Right forelimb (tissue), 1 donor: ENCODE data around the gene DEAF1.
A peak's percentile ranks its signal among the peaks of the same experiment; 100 is the strongest.
"Not testable (repeated sequence)": the region's sequence is repeated elsewhere in the genome, so short reads cannot be mapped to it uniquely, and the experiment has no call there.

Source experiments
- DNase-seq: peaks from one replicate; pipeline ENCODE4 v3.0.0-alpha.2; 2018

The DEAF1 gene

GRCh38 chr11:694563-695287, at the start of gene DEAF1:
Gene DEAF1 (minus strand): TSS chr11:695222. CDS start chr11:695047, 175 bp downstream.
- peak; percentile 99 for DNase-seq

DNA sequence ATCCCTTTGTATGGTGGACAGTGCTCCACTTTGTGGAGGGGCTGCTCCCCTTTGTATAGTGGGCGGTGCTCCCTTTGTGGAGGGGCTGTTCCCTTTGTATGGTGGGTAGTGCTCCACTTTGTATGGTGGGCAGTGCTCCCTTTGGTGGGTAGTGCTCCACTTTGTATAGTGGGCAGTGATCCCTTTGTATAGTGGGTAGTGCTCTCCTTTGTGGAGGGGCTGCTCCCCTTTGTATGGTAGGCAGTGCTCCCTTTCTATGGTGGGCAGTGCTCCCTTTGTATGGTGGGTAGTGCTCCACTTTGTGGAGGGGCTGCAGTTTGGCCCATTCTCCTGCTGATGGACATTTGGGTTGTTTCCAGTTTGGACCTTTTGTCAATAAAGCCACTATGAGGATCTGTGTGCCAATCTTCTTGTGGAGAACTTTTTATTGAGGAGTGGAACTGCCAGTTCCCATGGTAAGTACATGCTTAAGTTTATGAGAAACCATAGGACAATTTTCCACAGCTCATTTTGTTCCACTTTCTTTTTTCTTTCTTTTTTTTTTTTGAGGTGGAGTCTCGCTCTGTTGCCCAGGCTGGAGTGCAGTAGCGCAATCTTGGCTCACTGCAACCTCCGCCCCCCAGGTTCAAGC, 47.7 kb upstream of the DEAF1 start:
- DNase-seq: no peak

- no peak for DNase-seq
Observed at GRCh38 chr11:742156-742546, 47.1 kb upstream of the DEAF1 start.

- not testable (repeated sequence) for DNase-seq
Observed at GRCh38 chr11:737899-738298, 42.9 kb upstream of the DEAF1 start.

GRCh38 chr11:737366-737765, 42.3 kb upstream of the DEAF1 start:
- no peak for DNase-seq

GRCh38 chr11:734541-734940, 39.5 kb upstream of the DEAF1 start:
- DNase-seq: not testable (repeated sequence)

DNA sequence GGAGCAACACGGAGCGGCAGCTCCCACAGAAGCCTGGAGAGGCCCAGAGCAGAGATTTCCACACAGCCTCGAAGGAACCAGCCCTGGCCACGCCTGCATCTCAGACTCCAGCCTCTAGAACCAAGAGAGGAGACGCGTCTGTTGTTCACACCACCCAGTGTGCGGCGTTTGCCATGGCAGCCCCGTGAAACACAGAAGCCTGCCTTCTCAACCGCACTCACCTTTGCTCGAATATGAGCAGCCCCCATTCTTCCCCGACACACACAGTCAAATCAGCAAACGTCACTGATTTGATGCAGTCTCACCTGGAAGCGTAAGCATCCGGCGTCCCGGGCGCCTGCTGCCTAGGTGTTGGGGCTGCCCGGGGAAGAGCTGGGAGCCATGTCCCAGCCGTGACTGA, 38.0 kb upstream of the DEAF1 start:
- DNase-seq: no peak

DNA sequence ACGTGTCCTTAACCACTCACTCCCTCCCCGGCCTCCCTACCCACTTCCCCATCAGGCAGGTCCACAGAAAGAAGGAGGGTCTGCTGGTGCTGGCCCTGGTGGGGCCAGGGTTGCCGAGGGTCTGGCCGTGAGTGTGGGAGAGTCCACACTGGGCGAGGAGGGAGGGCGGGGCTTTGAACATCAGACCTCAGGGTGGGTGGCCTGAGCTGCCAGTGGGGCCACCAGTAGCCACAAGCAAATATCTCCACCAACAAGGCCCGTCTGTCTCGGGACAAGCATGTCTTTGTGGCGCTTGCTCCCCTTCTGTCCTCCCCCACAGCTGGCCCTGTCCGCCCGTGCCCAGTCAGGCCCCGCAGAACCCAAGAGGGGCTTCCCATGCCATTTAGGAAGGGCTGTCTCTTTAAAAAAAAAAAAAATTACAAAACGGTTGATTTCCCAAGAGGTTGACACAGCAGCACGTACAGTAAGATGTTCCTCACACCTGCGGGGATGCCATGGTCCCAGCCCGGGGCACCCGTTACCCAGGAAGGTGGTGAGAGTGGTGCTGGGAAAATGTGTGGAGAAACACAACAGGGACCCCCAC, 34.6 kb upstream of the DEAF1 start:
- DNase-seq: peak; percentile 45

DNA sequence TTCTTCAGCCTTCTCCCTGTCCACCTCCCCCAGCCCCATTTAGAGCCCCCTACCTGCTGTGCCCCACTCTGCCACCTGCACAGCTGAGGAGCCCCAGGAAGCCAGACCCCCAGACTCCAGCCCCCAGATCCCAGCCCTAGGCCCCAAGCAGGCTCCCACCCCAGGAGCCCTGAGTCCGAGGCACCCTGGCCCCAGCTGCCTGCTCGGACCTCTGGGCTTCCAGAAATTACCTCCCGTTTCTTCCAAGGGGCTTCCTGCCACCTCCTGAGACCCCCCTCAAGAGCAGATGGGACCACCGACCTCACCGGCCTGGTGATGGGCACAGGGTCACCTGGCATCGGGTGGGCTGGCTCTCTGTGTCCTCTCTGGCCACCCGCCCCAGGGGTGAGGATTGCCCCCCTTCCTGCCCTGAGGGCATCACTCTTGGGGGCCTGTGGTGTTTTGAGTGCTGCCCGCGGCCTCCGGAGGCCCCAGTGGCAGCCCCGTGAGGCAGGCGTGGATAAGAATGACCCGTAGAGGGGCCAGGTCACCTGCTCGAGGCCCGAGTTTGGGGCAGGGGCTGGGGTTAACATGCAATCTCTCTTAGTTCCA, 34.0 kb upstream of the DEAF1 start:
- no peak for DNase-seq

DNA sequence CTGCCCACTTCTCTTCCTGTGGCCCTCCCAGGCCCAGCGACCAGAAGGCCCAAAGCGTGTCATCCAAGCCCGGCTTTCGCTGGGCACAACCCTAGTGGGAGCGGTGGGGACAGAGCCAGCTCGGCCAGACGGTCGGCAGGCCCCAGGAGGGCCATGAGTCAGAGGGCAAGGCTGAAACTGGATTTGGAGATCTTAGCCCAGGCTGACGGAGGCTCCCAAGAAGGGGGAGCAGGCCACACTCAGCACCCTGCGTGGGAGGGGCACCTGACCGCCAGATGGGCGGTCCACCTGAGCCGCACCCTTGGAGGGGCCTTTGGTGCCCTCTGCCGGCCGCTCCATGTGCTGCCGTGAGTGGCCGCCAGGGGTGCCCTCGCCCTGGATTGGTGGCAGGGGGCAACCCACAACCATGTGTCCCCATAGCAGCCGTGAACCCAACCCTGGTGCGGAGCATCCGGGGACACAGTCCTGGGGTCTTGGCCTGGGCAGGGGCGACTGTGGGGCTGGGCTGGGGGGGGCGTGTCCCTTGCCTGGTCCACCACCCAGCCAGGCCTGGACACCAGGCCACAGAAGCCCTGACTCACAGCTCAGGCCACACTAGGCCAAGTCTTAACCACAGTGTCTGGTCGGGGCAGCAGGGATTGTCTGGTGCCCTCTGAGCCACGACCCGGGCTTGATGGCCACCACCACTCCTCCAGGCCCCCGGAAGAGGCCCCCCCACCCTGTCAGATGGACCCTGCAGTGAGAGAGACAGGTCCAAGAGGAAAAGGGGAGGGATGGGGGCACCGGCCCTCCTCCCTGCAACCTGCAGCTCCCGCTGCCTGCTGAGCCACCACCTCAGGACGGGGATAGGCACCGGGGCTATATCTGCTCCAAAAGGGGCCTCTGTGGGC, 33.1 kb upstream of the DEAF1 start:
- DNase-seq: peak; percentile 84

DNA sequence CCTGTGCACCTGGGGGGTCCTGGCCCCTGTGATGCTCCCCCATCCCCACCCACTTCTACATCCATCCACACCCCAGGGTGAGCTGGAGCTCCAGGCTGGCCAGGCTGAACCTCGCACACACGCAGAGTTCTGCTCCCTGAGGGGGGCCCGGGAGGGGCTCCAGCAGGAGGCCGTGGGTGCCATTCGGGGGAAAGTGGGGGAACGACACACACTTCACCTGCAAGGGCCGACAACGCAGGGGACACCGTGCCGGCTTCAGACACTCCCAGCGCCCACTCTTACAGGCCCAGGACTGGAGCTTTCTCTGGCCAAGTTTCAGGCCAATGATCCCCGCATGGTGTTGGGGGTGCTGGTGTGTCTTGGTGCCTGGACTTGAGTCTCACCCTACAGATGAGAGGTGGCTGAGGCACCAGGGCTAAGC, 32.3 kb upstream of the DEAF1 start:
- DNase-seq: no peak

DNA sequence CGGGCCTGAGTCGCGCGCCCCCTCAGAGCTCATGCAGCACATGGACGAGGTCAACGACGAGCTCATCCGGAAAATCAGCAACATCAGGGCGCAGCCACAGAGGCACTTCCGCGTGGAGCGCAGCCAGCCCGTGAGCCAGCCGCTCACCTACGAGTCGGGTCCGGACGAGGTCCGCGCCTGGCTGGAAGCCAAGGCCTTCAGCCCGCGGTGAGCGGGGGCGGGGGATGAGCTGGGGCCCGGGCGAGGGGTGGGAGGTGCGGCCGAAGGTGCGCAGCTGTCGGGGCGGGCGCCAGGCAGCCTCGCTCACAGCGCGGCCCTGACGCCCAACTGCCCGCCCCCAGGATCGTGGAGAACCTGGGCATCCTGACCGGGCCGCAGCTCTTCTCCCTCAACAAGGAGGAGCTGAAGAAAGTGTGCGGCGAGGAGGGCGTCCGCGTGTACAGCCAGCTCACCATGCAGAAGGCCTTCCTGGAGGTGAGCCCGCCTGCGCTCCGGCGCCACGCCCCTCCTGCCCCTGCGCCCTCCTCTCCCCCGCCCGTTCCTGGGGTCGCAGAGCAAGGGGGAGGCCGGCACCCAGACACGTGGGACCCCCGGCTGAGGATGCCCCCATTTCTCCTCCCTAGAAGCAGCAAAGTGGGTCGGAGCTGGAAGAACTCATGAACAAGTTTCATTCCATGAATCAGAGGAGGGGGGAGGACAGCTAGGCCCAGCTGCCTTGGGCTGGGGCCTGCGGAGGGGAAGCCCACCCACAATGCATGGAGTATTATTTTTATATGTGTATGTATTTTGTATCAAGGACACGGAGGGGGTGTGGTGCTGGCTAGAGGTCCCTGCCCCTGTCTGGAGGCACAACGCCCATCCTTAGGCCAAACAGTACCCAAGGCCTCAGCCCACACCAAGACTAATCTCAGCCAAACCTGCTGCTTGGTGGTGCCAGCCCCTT, 31.5 kb upstream of the DEAF1 start:
- peak; percentile 75 for DNase-seq

DNA sequence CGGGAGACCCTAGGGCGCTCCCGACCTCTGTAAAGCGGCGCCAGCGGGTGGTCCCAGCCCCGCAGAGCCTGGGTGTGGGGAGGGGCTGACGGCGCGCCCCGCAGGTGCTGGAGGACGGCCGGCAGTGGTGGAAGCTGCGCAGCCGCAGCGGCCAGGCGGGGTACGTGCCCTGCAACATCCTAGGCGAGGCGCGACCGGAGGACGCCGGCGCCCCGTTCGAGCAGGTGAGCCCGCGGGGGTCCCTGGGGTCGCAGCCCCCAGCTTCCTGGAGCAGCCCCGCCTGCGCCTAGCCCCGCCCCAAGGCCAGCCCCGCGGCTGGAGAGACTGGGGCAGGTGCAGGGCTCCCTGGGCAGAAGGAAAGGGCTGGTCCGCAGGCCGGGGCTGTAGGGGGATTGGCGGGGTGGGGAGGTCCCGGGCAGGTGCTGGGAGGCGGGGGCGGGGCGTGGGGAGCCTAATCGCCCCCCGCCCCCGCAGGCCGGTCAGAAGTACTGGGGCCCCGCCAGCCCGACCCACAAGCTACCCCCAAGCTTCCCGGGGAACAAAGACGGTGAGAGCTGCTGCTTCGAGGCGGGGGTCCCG, 30.7 kb upstream of the DEAF1 start:
- DNase-seq: no peak

DNA sequence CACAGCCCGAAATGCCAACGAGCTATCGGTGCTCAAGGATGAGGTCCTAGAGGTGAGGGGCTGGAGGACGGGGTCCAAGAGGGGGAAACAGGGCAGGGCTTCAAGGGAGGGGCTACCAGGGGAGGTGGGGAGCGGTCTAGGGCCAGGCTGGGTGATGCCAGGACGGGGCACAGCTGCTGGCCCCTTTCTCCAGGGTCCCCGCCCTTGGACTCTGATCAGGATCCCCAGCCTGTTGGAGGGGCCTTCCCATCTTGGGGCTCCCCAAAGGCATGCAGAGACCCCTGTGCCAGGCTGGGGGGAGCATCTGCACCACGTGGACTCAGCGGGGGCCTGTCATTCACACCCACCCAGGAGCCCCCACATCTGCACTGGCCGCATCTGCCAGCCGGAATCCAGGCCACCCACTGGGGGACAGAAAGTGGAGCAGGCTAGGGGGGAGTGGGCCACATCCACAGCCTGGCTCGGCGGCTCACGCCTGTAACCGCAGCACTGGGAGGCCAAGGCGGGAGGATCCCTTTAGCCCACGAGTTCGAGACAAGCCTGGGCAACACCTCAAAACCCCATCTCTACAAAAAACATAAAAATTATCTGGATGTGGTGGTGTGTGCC, 29.9 kb upstream of the DEAF1 start:
- DNase-seq: peak; percentile 47

GRCh38 chr11:724049-724777, 29.2 kb upstream of the DEAF1 start:
- no peak for DNase-seq

DNA sequence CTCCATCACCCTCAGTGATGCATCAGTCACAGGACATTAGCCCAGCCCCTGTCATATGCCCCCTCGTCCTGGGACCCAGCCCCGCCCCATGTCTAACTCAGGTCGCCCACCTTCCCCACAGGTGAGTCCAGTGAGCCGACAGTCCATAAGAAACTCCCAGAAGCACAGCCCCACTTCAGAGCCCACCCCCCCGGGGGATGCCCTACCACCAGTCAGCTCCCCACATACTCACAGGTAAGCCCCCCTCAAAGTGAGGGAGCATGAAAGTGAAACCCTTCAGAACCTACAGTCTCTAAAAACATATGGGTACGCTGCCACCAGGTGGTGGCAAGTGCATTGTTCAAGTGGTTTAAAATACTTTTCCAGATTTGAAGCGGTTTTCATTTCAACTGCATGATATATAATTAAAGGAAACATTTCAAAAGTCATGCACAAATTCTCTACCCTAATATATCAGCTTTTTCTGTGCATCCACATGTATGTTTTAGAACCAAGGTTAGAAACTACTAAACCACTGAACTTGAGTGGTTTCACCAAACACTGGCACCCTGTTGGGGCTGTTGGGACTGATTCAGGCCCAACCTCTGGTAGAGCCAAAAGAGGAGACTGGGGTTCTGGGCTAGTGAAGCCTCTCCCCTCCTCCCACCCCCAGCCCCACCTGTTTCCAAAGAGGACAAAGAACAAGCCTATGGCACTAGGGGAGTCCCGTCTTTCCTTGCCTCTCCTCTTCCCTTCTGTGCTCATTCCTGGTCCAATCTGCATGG, 28.3 kb upstream of the DEAF1 start:
- DNase-seq: no peak

GRCh38 chr11:722346-722811, 27.4 kb upstream of the DEAF1 start:
- no peak for DNase-seq

DNA sequence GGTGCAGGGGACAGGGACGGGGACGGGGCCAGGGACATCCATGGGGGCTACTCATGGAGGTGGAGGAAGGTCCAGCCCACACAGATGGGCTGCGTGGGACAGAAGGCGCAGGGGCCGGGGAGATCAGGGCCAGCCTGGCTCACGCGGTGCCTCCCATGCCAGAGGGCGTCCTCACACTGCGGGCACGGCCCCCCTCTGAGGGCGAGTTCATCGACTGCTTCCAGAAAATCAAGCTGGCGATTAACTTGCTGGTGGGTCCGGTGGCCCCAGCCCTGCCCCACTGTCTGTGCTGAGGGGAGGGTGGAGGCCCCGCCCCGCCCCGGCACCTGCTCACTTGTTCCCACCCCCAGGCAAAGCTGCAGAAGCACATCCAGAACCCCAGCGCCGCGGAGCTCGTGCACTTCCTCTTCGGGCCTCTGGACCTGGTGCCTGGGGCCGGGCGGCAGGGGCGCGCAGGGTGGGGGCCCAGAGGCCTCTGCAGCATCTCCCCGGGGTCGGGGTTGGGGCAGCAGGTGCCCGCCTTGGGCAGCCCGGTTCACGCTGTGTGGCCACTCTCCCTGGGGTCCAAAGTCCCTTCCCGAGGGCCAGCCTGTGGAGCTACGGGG, 26.8 kb upstream of the DEAF1 start:
- no peak for DNase-seq

DNA sequence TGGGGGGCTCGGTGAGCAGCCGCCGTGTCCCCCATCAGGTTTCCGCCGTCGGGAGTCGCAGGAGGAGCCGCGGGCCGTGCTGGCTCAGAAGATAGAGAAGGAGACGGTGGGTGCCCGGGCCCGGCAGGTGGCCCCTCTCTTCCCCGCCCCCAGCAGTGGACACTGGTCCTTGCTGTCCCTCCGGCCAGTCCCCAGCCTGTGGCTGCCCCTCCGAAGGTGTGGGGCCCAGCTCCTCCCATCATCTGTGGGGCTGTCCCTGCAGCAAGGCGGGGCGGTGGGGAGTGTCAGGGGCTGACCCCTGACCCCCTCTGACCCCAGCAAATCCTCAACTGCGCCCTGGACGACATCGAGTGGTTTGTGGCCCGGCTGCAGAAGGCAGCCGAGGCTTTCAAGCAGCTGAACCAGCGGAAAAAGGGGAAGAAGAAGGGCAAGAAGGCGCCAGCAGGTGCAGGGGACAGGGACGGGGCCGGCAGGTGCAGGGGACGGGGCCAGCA, 26.3 kb upstream of the DEAF1 start:
- no peak for DNase-seq
